BJ (cell line): ENCODE measurements around the gene ZMPSTE24. TPM values are rescaled to one million over a fixed set of nuclear protein-coding genes. Genes with fewer than 3 reads are reported as not detected.

Source experiments
- CTCF ChIA-PET: fragments of 350-600 bp; formaldehyde crosslinking; extraction: SDS; loops from one replicate; lab custom pipeline; 2021; ENCODE audit warnings: antibody characterized with exemption, inconsistent platforms; lab: Yijun Ruan, JAX
- POLR2A ChIA-PET: fragments of 300-600 bp; sonication (Branson Sonifier 250); formaldehyde crosslinking; extraction: SDS; loops from one replicate; lab custom pipeline; 2021; ENCODE audit warnings: antibody characterized with exemption; lab: Charles Lee
- DNase-seq: peaks from one replicate; pipeline ENCODE4 v3.0.0-alpha.2; 2011; ENCODE audit warnings: low read depth
- H3K27me3 ChIP-seq: 2 replicates; pipeline ENCODE4 v1.6.0; 2011; ENCODE audit warnings: low read length; ENCODE audit not compliant: control insufficient read depth, insufficient read depth
- H3K36me3 ChIP-seq: 2 replicates; pipeline ENCODE4 v1.5.1; 2011; ENCODE audit warnings: low read length; ENCODE audit not compliant: control insufficient read depth, insufficient read depth
- H3K4me3 ChIP-seq: 2 replicates; pipeline ENCODE4 v1.5.1; 2011; ENCODE audit warnings: low read depth, mild to moderate bottlenecking, control low read depth, low read length
- CTCF ChIP-seq: IDR thresholded peaks from 2 replicates; pipeline ENCODE4 v1.5.1; 2011; ENCODE audit warnings: low read depth, mild to moderate bottlenecking, control low read depth, inconsistent platforms, low read length, moderate library complexity; ENCODE audit not compliant: insufficient read depth
- polyA plus RNA-seq: library from polyadenylated mRNA; depleted of rRNA; stranded (reverse); fragments of >200 nt; gene quantifications from 2 replicates; pipeline ENCODE4 v1.2.3, GENCODE V29; 2011

Gene ZMPSTE24
- polyA plus RNA-seq, 1 experiment = 16.5 TPM

- CTCF ChIA-PET = interaction anchor here (0.6 to 8.5 kb wide), 24 partner anchors 8 to 230 kb away, joined by 3 to 80 read pairs (median 5); partner anchors contain the start of gene RLF
- no peak for TF ChIP-seq CTCF
- Histone ChIP-seq H3K36me3 (no peaks in the 10 kb centered on the region), H3K27me3 (peaks cover 25% of the 10 kb centered on the region), H3K4me3 (no peak overlapping the region)
- POLR2A ChIA-PET = no interaction called here
- no peak for DNase-seq
These were observed 56.1 kb downstream of the ZMPSTE24 start for GRCh38 chr1:40313958-40314720.

- Histone ChIP-seq H3K27me3 (peaks cover 25% of the 10 kb centered on the region), H3K4me3 (no peak overlapping the region), H3K36me3 (no peaks in the 10 kb centered on the region)
- ChIA-PET CTCF (interaction anchor here (0.6 to 8.5 kb wide), 33 partner anchors 9 to 231 kb away, joined by 3 to 80 read pairs (median 4); partner anchors contain the start of gene RLF), POLR2A (no interaction called here)
- TF ChIP-seq CTCF = no peak
- no peak for DNase-seq
These were observed 56.7 kb downstream of the ZMPSTE24 start for GRCh38 chr1:40314721-40315238.

GRCh38 chr1:40315239-40315794 lies 57.3 kb downstream of the ZMPSTE24 start:
- Histone ChIP-seq H3K27me3 (peaks cover 25% of the 10 kb centered on the region), H3K4me3 (peak overlapping the region; percentile 26), H3K36me3 (no peaks in the 10 kb centered on the region)
- CTCF ChIA-PET = interaction anchor here (0.5 to 8.5 kb wide), 38 partner anchors 9 to 314 kb away, joined by 3 to 80 read pairs (median 4); partner anchors contain the start of gene RLF
- DNase-seq = peak; percentile 12
- peak; percentile 96 for TF ChIP-seq CTCF
- POLR2A ChIA-PET = no interaction called here

- TF ChIP-seq CTCF = no peak
- ChIA-PET CTCF (interaction anchor here (0.5 to 8.5 kb wide), 28 partner anchors 8 to 315 kb away, joined by 3 to 80 read pairs (median 4); no protein-coding TSS in a partner anchor), POLR2A (no interaction called here)
- no peak for DNase-seq
- peaks cover 25% of the 10 kb centered on the region for H3K27me3 ChIP-seq
- no peaks in the 10 kb centered on the region for H3K36me3 ChIP-seq
- H3K4me3 ChIP-seq = peak overlapping the region; percentile 26
These were observed 58.0 kb downstream of the ZMPSTE24 start for GRCh38 chr1:40315795-40316594.
